SK-N-SH (cell line): Measurements from ENCODE around the gene SELE. TPM values are rescaled to one million over a fixed set of nuclear protein-coding genes. Genes with fewer than 3 reads are reported as not detected.

Source experiments
- CTCF ChIA-PET: fragments of 300-600, 350-600 bp; formaldehyde crosslinking; extraction: SDS; loops from one replicate; lab custom pipeline; 2021; lab: Yijun Ruan, JAX
- POLR2A ChIA-PET: fragments of 350-600 bp; sonication (Branson Sonifier 250); formaldehyde crosslinking; extraction: SDS; loops from one replicate; lab custom pipeline; 2020; ENCODE audit warnings: antibody characterized with exemption, inconsistent platforms; lab: Yijun Ruan, JAX
- DNase-seq: peaks from one replicate; pipeline ENCODE4 v3.0.0; 2012
- H2AFZ ChIP-seq: fragments of 200-600 bp; sonication (generic); 2 replicates; pipeline ENCODE4 v1.8.1; 2016; ENCODE audit warnings: antibody characterized with exemption, mild to moderate bottlenecking, low read depth
- H3F3A ChIP-seq: fragments of 200-600 bp; sonication (generic); replicated peaks from 2 replicates; pipeline ENCODE3; 2016; ENCODE audit warnings: antibody characterized with exemption, mild to moderate bottlenecking; ENCODE audit not compliant: insufficient read depth
- H3K27ac ChIP-seq, 2 experiments: fragments of 200-500 bp in 1 of 2; fragments of 200-600 bp in 1 of 2; sonication (Bioruptor generic) in 1 of 2; sonication (generic), shearing (Covaris generic) in 1 of 2; 2 replicates each; pipeline versions ENCODE4 v1.5.1 to v1.6.1; 2014 to 2016; ENCODE audit warnings: low read depth in 2 of 2, inconsistent platforms in 1 of 2, low read length in 1 of 2, mild to moderate bottlenecking in 1 of 2, mixed read lengths in 1 of 2
- H3K27me3 ChIP-seq: fragments of 200-600 bp; sonication (generic), shearing (Covaris generic); 2 replicates; pipeline ENCODE4 v1.6.1; 2016; ENCODE audit warnings: mixed run types; ENCODE audit not compliant: insufficient read depth
- H3K36me3 ChIP-seq, 2 experiments: fragments of 200-500 bp in 1 of 2; fragments of 200-600 bp in 1 of 2; sonication (Bioruptor generic) in 1 of 2; sonication (generic) in 1 of 2; replicated peaks in 1 of 2; 2 replicates each; pipeline versions ENCODE3 to v1.5.1; 2014 to 2016; ENCODE audit warnings: low read length in 1 of 2, mild to moderate bottlenecking in 1 of 2; ENCODE audit not compliant: insufficient read depth in 2 of 2, control insufficient read depth in 1 of 2
- H3K4me1 ChIP-seq, 2 experiments: fragments of 200-500 bp in 1 of 2; fragments of 200-600 bp in 1 of 2; sonication (Bioruptor generic) in 1 of 2; sonication (generic), shearing (Covaris generic) in 1 of 2; 2 replicates each; pipeline versions ENCODE4 v1.5.1 to v1.6.1; 2014 to 2016; ENCODE audit warnings: low read depth in 1 of 2, low read length in 1 of 2, mixed run types in 1 of 2; ENCODE audit not compliant: insufficient read depth in 2 of 2, control insufficient read depth in 1 of 2
- H3K4me2 ChIP-seq: fragments of 200-600 bp; sonication (generic), shearing (Covaris generic); 2 replicates; pipeline ENCODE4 v1.6.1; 2017; ENCODE audit warnings: mixed run types
- H3K4me3 ChIP-seq, 2 experiments: fragments of 200-500 bp in 1 of 2; fragments of 200-600 bp in 1 of 2; sonication (Bioruptor generic) in 1 of 2; sonication (generic), shearing (Covaris generic) in 1 of 2; 2 replicates each; pipeline versions ENCODE4 v1.5.1 to v1.8.1; 2014 to 2016; ENCODE audit warnings: low read depth in 2 of 2, inconsistent platforms in 1 of 2, low read length in 1 of 2, mild to moderate bottlenecking in 1 of 2, mixed read lengths in 1 of 2, moderate library complexity in 1 of 2
- H3K79me2 ChIP-seq: fragments of 200-600 bp; sonication (generic); 2 replicates; pipeline ENCODE4 v1.8.1; 2017; ENCODE audit warnings: mild to moderate bottlenecking; ENCODE audit not compliant: insufficient read depth
- H3K9ac ChIP-seq: fragments of 200-600 bp; sonication (generic); 2 replicates; pipeline ENCODE4 v1.6.1; 2017; ENCODE audit warnings: mixed run types
- H3K9me2 ChIP-seq: fragments of 200-600 bp; sonication (generic); 2 replicates; pipeline ENCODE4 v1.6.1; 2017; ENCODE audit warnings: mixed run types
- H3K9me3 ChIP-seq: fragments of 200-600 bp; sonication (generic); 2 replicates; pipeline ENCODE4 v1.6.1; 2017; ENCODE audit warnings: mixed run types, mild to moderate bottlenecking, moderate library complexity
- H4K20me1 ChIP-seq: fragments of 200-600 bp; sonication (generic); 2 replicates; pipeline ENCODE4 v1.6.1; 2017; ENCODE audit warnings: mild to moderate bottlenecking, mixed run types; ENCODE audit not compliant: insufficient read depth
- GABPA ChIP-seq: IDR thresholded peaks from 2 replicates; pipeline ENCODE4 v1.4.0; 2012; ENCODE audit warnings: low read depth, mild to moderate bottlenecking
- MXI1 ChIP-seq: IDR thresholded peaks from 2 replicates; pipeline ENCODE4 v1.6.1; 2012; ENCODE audit warnings: mild to moderate bottlenecking, low read depth, low read length, improper control_type of control experiment
- NRF1 ChIP-seq: IDR thresholded peaks from 2 replicates; pipeline ENCODE4 v1.6.1; 2012; ENCODE audit warnings: low read depth, mild to moderate bottlenecking, low read length
- POLR2AphosphoS5 ChIP-seq: IDR thresholded peaks from 2 replicates; pipeline ENCODE4 v1.6.1; 2012; ENCODE audit warnings: low read depth, low read length
- RXRA ChIP-seq: IDR thresholded peaks from 2 replicates; pipeline ENCODE4 v1.4.0; 2012; ENCODE audit warnings: low read depth, mild to moderate bottlenecking, borderline replicate concordance
- SMC3 ChIP-seq: IDR thresholded peaks from 2 replicates; pipeline ENCODE4 v1.6.1; 2012; ENCODE audit warnings: low read depth, low read length, improper control_type of control experiment
- TCF12 ChIP-seq: IDR thresholded peaks from 2 replicates; pipeline ENCODE4 v1.4.0; 2012
- WGBS: methylation state at CpG from one replicate; pipeline ENCODE4 v1.1.6; 2017; ENCODE audit warnings: low lambda C conversion rate; 5-methylcytosine and 5-hydroxymethylcytosine counted together
- polyA plus RNA-seq, 3 experiments: library from polyadenylated mRNA; depleted of rRNA; stranded (reverse); fragments of >200 nt; gene quantifications; 2 replicates each; pipeline ENCODE4 v1.2.3, GENCODE V29; 2012
- TF ChIP-seq, protein P1 (sequence below): IDR thresholded peaks from 2 replicates; pipeline ENCODE4 v1.4.0; 2012; ENCODE audit warnings: low read depth
- TF ChIP-seq, protein P2 (sequence below): fragments of 150-350 bp; IDR thresholded peaks from 2 replicates; pipeline ENCODE4 v1.6.1; 2016; ENCODE audit warnings: mild to moderate bottlenecking, low read depth, low read length
- TF ChIP-seq, protein P3 (sequence below): IDR thresholded peaks from 2 replicates; pipeline ENCODE4 v1.4.0; 2012; ENCODE audit warnings: low read depth, borderline replicate concordance
- TF ChIP-seq, protein P4 (sequence below): IDR thresholded peaks from 2 replicates; pipeline ENCODE4; 2012
- TF ChIP-seq, protein P5 (sequence below): IDR thresholded peaks from 2 replicates; pipeline ENCODE4 v1.6.1; 2012; ENCODE audit warnings: mild to moderate bottlenecking, low read depth, low read length, moderate library complexity

Gene SELE
- polyA plus RNA-seq, 1 of the 3 experiments (the other 2 are of a cell fraction), result 0.02 TPM

DNA sequence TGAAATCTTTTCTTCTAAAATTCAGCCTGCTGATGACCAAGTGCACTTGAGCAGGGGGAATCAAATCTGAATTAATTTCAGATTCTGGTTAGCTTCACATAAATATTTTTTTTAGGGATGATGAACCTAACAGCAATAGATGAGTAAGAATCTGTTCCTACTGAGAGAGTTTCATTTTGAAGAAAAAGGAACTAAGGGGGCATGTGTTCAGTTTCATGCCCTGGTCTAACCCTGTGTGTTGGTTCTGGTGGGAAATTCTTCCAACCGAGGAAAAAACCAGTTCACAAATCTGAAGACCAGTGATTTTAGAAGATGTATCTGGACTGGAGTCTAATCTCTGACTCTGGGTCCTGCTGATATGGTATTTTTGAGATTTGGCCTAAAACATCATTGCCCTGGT is 36.1 kb downstream of the SELE start:
- Histone ChIP-seq H3K4me3 (no peak overlapping the region), H3K9me3 (no peaks in the 10 kb centered on the region), H3K4me2 (no peak overlapping the region), H3K27me3 (no peaks in the 10 kb centered on the region), H3K36me3 (no peaks in the 10 kb centered on the region), H2AFZ (no peak overlapping the region), H3K9ac (no peak overlapping the region), H4K20me1 (no peaks in the 10 kb centered on the region), H3K27ac (no peak overlapping the region), H3F3A (no peaks in the 10 kb centered on the region), H3K9me2 (no peaks in the 10 kb centered on the region), H3K4me1 (no peaks in the 10 kb centered on the region), H3K79me2 (no peaks in the 10 kb centered on the region)
- ChIA-PET CTCF (no interaction called here), POLR2A (interaction anchor here (0.5 kb wide), 1 partner anchor 957 kb away, joined by 3 read pairs; no protein-coding TSS in a partner anchor)
- DNase-seq, result no peak
- 8% methylated on average over 1 of the region's 1 CpG for WGBS
- TF ChIP-seq RXRA (no peak), TCF12 (no peak), MXI1 (no peak), SMC3 (no peak)

DNA sequence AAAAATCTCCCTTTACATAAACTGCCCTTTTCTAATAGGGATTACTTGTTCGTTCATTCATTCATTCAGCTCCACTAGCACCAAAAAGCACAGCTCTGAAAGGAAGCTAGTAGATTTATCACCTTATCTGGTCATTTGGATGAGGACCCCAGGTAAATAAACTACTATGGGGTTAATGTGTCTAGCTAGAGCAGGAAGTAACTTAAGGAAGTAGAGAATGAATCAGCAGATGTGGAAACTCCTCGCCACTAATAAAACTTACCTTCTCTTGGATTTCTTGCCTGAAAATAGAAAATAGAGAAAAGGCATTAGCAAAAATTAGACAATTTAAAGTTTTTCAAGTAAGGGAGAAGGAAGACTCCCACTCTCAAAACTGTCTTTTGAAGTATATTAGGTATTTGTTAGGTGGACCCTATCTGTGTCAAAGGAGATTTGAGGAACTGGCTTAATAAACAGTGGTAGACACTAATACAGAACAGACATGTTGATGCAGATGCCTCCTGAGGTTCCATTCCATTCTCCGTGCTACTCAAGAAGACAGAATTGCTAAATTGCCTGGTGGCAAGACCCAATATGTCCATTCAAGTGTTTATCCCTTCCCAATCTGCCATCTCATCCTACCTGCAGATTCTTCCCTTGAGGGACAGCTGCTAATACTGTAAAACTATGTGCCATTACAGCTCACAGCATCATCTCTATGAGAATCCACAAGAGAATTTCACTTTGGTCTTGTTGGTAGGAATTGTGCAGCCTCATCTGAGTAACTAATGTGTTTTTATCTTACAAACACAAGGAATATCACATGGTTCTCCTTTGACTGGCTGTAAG is 37.4 kb downstream of the SELE start:
- no peaks in the 10 kb centered on the region for H3K9me2 ChIP-seq
- H3K27me3 ChIP-seq, result no peaks in the 10 kb centered on the region
- POLR2A ChIA-PET, result no interaction called here
- H3K4me3 ChIP-seq, result no peak overlapping the region
- DNase-seq, result no peak
- no peaks in the 10 kb centered on the region for H3F3A ChIP-seq
- CTCF ChIA-PET, result interaction anchor here (0.7 to 1.4 kb wide), 5 partner anchors 14 to 46 kb away, joined by 3 read pairs; no protein-coding TSS in a partner anchor
- H3K79me2 ChIP-seq, result no peaks in the 10 kb centered on the region
- H3K9me3 ChIP-seq, result no peaks in the 10 kb centered on the region
- TF ChIP-seq, protein P1, sequence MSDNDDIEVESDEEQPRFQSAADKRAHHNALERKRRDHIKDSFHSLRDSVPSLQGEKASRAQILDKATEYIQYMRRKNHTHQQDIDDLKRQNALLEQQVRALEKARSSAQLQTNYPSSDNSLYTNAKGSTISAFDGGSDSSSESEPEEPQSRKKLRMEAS, result no peak
- TF ChIP-seq GABPA, result no peak
- TF ChIP-seq, all 33 proteins: peak for 0
- WGBS, result 29% methylated on average over 3 of the region's 3 CpGs
- no peak overlapping the region for H3K9ac ChIP-seq
- H3K4me1 ChIP-seq, result no peaks in the 10 kb centered on the region
- H3K36me3 ChIP-seq, result no peaks in the 10 kb centered on the region
- H2AFZ ChIP-seq, result no peak overlapping the region
- H3K27ac ChIP-seq, result no peak overlapping the region
- no peaks in the 10 kb centered on the region for H4K20me1 ChIP-seq
- H3K4me2 ChIP-seq, result no peak overlapping the region

DNA sequence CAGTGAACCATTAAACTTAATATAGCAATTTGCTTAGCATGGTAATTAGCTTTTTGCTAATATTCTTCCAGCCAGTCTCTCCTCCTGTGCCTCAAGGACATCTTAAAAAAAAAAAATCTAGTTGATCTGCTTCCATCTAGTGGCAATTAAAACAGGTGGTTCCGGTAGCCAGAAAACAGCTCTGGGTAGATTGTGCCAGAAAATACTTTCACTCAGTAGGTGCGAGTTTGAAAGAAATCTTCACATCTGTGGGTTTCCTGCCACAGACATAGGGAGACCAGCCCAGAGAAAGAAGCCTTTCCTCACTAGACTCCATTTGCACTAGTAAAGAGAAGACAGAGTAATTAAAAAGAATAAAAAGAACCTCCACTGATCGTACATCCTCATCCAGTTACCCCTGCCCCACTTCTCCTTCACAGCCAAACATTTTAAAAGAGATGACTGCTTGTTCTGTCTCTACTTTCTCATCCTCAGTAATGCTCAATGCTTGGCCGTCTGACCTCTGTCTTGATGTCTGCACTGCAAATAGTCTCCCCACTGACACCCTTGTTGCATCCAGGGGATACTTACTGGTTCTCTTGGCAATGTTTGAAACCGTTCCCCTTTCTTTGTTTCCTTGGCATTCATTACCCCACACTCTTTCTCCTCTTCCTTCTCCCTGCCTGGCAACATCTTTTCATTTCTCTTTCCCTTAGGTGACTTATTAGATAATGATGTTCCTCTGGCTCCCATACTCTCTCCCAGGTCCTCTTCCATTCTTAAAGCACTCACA is 39.4 kb downstream of the SELE start:
- Histone ChIP-seq H3K4me2 (no peak overlapping the region), H3K36me3 (no peaks in the 10 kb centered on the region), H3K4me1 (no peaks in the 10 kb centered on the region), H4K20me1 (no peaks in the 10 kb centered on the region), H3K9me3 (no peaks in the 10 kb centered on the region), H3K79me2 (no peaks in the 10 kb centered on the region), H3K4me3 (no peak overlapping the region), H2AFZ (no peak overlapping the region), H3K27ac (no peak overlapping the region), H3K9ac (no peak overlapping the region), H3K27me3 (no peaks in the 10 kb centered on the region), H3F3A (no peaks in the 10 kb centered on the region), H3K9me2 (no peaks in the 10 kb centered on the region)
- POLR2A ChIA-PET, result no interaction called here
- WGBS, result 14% methylated on average over 5 of the region's 5 CpGs
- DNase-seq, result no peak
- CTCF ChIA-PET, result no interaction called here
- TF ChIP-seq, protein P2, sequence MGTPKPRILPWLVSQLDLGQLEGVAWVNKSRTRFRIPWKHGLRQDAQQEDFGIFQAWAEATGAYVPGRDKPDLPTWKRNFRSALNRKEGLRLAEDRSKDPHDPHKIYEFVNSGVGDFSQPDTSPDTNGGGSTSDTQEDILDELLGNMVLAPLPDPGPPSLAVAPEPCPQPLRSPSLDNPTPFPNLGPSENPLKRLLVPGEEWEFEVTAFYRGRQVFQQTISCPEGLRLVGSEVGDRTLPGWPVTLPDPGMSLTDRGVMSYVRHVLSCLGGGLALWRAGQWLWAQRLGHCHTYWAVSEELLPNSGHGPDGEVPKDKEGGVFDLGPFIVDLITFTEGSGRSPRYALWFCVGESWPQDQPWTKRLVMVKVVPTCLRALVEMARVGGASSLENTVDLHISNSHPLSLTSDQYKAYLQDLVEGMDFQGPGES, result no peak
- TF ChIP-seq NRF1 (no peak), POLR2AphosphoS5 (no peak)
- TF ChIP-seq, protein P3, sequence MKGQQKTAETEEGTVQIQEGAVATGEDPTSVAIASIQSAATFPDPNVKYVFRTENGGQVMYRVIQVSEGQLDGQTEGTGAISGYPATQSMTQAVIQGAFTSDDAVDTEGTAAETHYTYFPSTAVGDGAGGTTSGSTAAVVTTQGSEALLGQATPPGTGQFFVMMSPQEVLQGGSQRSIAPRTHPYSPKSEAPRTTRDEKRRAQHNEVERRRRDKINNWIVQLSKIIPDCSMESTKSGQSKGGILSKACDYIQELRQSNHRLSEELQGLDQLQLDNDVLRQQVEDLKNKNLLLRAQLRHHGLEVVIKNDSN, result no peak
- TF ChIP-seq, protein P4, sequence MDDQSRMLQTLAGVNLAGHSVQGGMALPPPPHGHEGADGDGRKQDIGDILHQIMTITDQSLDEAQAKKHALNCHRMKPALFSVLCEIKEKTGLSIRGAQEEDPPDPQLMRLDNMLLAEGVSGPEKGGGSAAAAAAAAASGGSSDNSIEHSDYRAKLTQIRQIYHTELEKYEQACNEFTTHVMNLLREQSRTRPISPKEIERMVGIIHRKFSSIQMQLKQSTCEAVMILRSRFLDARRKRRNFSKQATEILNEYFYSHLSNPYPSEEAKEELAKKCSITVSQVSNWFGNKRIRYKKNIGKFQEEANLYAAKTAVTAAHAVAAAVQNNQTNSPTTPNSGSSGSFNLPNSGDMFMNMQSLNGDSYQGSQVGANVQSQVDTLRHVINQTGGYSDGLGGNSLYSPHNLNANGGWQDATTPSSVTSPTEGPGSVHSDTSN, result no peak
- TF ChIP-seq, protein P5, sequence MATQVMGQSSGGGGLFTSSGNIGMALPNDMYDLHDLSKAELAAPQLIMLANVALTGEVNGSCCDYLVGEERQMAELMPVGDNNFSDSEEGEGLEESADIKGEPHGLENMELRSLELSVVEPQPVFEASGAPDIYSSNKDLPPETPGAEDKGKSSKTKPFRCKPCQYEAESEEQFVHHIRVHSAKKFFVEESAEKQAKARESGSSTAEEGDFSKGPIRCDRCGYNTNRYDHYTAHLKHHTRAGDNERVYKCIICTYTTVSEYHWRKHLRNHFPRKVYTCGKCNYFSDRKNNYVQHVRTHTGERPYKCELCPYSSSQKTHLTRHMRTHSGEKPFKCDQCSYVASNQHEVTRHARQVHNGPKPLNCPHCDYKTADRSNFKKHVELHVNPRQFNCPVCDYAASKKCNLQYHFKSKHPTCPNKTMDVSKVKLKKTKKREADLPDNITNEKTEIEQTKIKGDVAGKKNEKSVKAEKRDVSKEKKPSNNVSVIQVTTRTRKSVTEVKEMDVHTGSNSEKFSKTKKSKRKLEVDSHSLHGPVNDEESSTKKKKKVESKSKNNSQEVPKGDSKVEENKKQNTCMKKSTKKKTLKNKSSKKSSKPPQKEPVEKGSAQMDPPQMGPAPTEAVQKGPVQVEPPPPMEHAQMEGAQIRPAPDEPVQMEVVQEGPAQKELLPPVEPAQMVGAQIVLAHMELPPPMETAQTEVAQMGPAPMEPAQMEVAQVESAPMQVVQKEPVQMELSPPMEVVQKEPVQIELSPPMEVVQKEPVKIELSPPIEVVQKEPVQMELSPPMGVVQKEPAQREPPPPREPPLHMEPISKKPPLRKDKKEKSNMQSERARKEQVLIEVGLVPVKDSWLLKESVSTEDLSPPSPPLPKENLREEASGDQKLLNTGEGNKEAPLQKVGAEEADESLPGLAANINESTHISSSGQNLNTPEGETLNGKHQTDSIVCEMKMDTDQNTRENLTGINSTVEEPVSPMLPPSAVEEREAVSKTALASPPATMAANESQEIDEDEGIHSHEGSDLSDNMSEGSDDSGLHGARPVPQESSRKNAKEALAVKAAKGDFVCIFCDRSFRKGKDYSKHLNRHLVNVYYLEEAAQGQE, result no peak
